Naive thymus-derived CD4-positive, alpha-beta T cell (primary cell): Measurements from ENCODE around the gene GBP2. TPM values are rescaled to one million over a fixed set of nuclear protein-coding genes. Genes with fewer than 3 reads are reported as not detected.
A peak's percentile ranks its signal among the peaks of the same experiment; 100 is the strongest.

Experiments used
- ATAC-seq: fragments of 150-1000 bp; cut with Tn5 transposase; 2 replicates; pipeline ENCODE4 v1.10.0; 2021; ENCODE audit warnings: mild to moderate bottlenecking, moderate library complexity
- CTCF ChIA-PET: fragments of 350-600 bp; sonication (Branson Sonifier 250); formaldehyde crosslinking; loops from one replicate; lab custom pipeline; 2021; ENCODE audit warnings: antibody characterized with exemption; lab: Charles Lee
- POLR2A ChIA-PET: fragments of 350-600 bp; sonication (Branson Sonifier 250); formaldehyde crosslinking; loops from one replicate; lab custom pipeline; 2021; ENCODE audit warnings: antibody characterized with exemption, inconsistent platforms; lab: Charles Lee
- DNase-seq, 9 donors: peaks; one replicate each; pipeline versions ENCODE4 v3.0.0 to v3.0.0-alpha.2; 2020 to 2022; ENCODE audit warnings: mixed read lengths in 1 of 9
- H3K27ac ChIP-seq: one replicate; pipeline ENCODE4 v1.7.0; 2013; ENCODE audit warnings: mild to moderate bottlenecking, low read depth, low read length, moderate library complexity
- H3K27me3 ChIP-seq, 2 donors: one replicate each; pipeline ENCODE4 v1.7.0; 2013; ENCODE audit warnings: low read length in 2 of 2, mild to moderate bottlenecking in 2 of 2, moderate library complexity in 2 of 2; ENCODE audit not compliant: control insufficient read depth in 2 of 2, insufficient read depth in 2 of 2
- H3K36me3 ChIP-seq, 3 experiments: 1 replicate in 2 of 3; 2 replicates in 1 of 3; pipeline ENCODE4 v1.7.0; 2013; ENCODE audit warnings: low read length in 3 of 3, mild to moderate bottlenecking in 3 of 3, moderate library complexity in 1 of 3; ENCODE audit not compliant: insufficient read depth in 3 of 3, control insufficient read depth in 2 of 3
- H3K4me1 ChIP-seq, 2 donors: one replicate each; pipeline ENCODE4 v1.7.0; 2013; ENCODE audit warnings: low read length in 2 of 2, mild to moderate bottlenecking in 2 of 2, moderate library complexity in 1 of 2; ENCODE audit not compliant: control insufficient read depth in 2 of 2, insufficient read depth in 2 of 2
- H3K4me3 ChIP-seq: 2 replicates; pipeline ENCODE4 v1.7.0; 2013; ENCODE audit warnings: mild to moderate bottlenecking, low read length
- H3K9me3 ChIP-seq, 3 experiments: 1 replicate in 2 of 3; 2 replicates in 1 of 3; pipeline ENCODE4 v1.7.0; 2013; ENCODE audit warnings: low read length in 3 of 3; ENCODE audit not compliant: control insufficient read depth in 2 of 3
- H3K27ac Mint-ChIP-seq, 9 donors: one replicate each; pipeline ENCODE4 v1.8.0; 2020 to 2022; ENCODE audit warnings: mixed read lengths in 9 of 9, mild to moderate bottlenecking in 8 of 9, moderate library complexity in 5 of 9, inconsistent platforms in 2 of 9
- H3K27me3 Mint-ChIP-seq, 5 donors: one replicate each; pipeline ENCODE4 v1.8.0; 2021 to 2022; ENCODE audit warnings: mixed read lengths in 5 of 5, mild to moderate bottlenecking in 1 of 5
- H3K36me3 Mint-ChIP-seq, 5 donors: one replicate each; pipeline ENCODE4 v1.8.0; 2020 to 2022; ENCODE audit warnings: mixed read lengths in 5 of 5, mild to moderate bottlenecking in 3 of 5, inconsistent platforms in 1 of 5
- H3K4me1 Mint-ChIP-seq, 7 donors: one replicate each; pipeline ENCODE4 v1.8.0; 2020 to 2022; ENCODE audit warnings: mixed read lengths in 7 of 7, mild to moderate bottlenecking in 3 of 7, inconsistent platforms in 1 of 7
- H3K4me3 Mint-ChIP-seq, 10 donors: one replicate each; pipeline ENCODE4 v1.8.0; 2020 to 2022; ENCODE audit warnings: mild to moderate bottlenecking in 10 of 10, mixed read lengths in 10 of 10, moderate library complexity in 6 of 10, inconsistent platforms in 2 of 10
- H3K9me3 Mint-ChIP-seq, 11 donors: one replicate each; pipeline ENCODE4 v1.8.0; 2020 to 2022; ENCODE audit warnings: mixed read lengths in 11 of 11, mild to moderate bottlenecking in 4 of 11, inconsistent platforms in 1 of 11, moderate library complexity in 1 of 11
- intact Hi-C, 2 donors: fragments of 100-400 bp; cut with micrococcal nuclease; formaldehyde crosslinking; loops; one replicate each; pipeline ENCODE4 v1.15.1; 2023
- polyA plus RNA-seq, 2 donors: library from polyadenylated mRNA; unstranded; fragments of 300-500 nt; fragmentation: Illumina TruSeq; gene quantifications; one replicate each; pipeline ENCODE4 v1.2.3, GENCODE V29; 2021
- total RNA-seq, 6 experiments: library from RNA in 5 of 6; stranded (reverse) in 5 of 6; gene quantifications; 1 replicate in 5 of 6; 2 replicates in 1 of 6; pipeline ENCODE4 v1.2.3 and lab custom pipeline; 2021 to 2026

GBP2 gene
- total and polyA plus RNA-seq, 7 experiments from 2014 or later = 73.8 to 200 (median 104) TPM

GRCh38 chr1:89068291-89068690 is 57.6 kb downstream of the GBP2 start:
- H3K36me3 Mint-ChIP-seq = peaks cover 0 to 36% (median 9%) of the 10 kb centered on the region in 5 donors
- no peaks in the 10 kb centered on the region for H3K27me3 Mint-ChIP-seq

GRCh38 chr1:89065079-89065868 is 60.6 kb downstream of the GBP2 start, which contains the start of gene GBP1:
TSS of gene GBP1 (minus strand) at chr1:89065208. CDS start at chr1:89063234, 1,974 bp downstream.
- no peaks in the 10 kb centered on the region for H3K9me3 ChIP-seq
- H3K4me3 ChIP-seq = peak within 1 kb of the TSS; percentile 56
- no peaks in the 10 kb centered on the region for H3K9me3 Mint-ChIP-seq
- peaks cover 0 to 47% (median 27%) of the 10 kb centered on the region in 5 donors for H3K36me3 Mint-ChIP-seq
- peak; percentile 88 for ATAC-seq
- peak within 1 kb of the TSS; percentile 89 for H3K27ac ChIP-seq
- DNase-seq = peak in 7 of 9 donors; percentile 34 to 56 (median 52)
- peaks cover 0 to 8% (median 4%) of the 10 kb centered on the region in 3 experiments for H3K36me3 ChIP-seq
- H3K27me3 Mint-ChIP-seq = no peaks in the 10 kb centered on the region
- CTCF ChIA-PET = interaction anchor here (1.0 to 1.6 kb wide), 5 partner anchors 20 to 208 kb away, joined by 3 to 4 read pairs (median 4); partner anchors contain the start of genes GBP3 and GBP5
- H3K4me1 Mint-ChIP-seq = peaks cover 44 to 74% (median 62%) of the 10 kb centered on the region in 7 donors
- no peaks in the 10 kb centered on the region for H3K27me3 ChIP-seq
- peak within 1 kb of the TSS; percentile 89 to 97 (median 94) for H3K4me3 Mint-ChIP-seq
- peak within 1 kb of the TSS; percentile 90 to 98 (median 95) for H3K27ac Mint-ChIP-seq
- intact Hi-C loops = loop anchor here (1.0 to 5.0 kb wide), 10 partner anchors 30 to 392 kb away; partner anchors contain the start of genes GBP3 (in 2 of the 2), GBP2 (in 1 of the 2), GTF2B (in 1 of the 2) and KYAT3 (in 1 of the 2)
- POLR2A ChIA-PET = interaction anchor here (0.6 to 4.2 kb wide), 12 partner anchors 9 to 420 kb away, joined by 3 to 29 read pairs (median 3); partner anchors contain the start of genes GBP2 and GBP3
- H3K4me1 ChIP-seq = peaks cover 15 to 26% of the 10 kb centered on the region in 2 donors

More at GRCh38 chr1:89068291-89068690, 57.6 kb downstream of the GBP2 start:
- H3K27ac Mint-ChIP-seq = peak overlapping the region in 8 of 9 donors; percentile 14 to 94 (median 54)
- Histone ChIP-seq H3K27me3 (no peaks in the 10 kb centered on the region), H3K9me3 (no peaks in the 10 kb centered on the region), H3K4me1 (peaks cover 5 to 6% of the 10 kb centered on the region in 2 donors), H3K27ac (no peak overlapping the region), H3K36me3 (no peaks in the 10 kb centered on the region), H3K4me3 (no peak overlapping the region)
- intact Hi-C loops = loop anchor here in 1 of 2 donors (5.0 kb wide), 1 partner anchor 389 kb away; no protein-coding TSS in a partner anchor
- POLR2A ChIA-PET = interaction anchor here (0.6 to 1.6 kb wide), 2 partner anchors 59 to 704 kb away, joined by 4 to 5 read pairs; no protein-coding TSS in a partner anchor
- CTCF ChIA-PET = interaction anchor here (1.4 to 2.7 kb wide), 2 partner anchors 17 to 70 kb away, joined by 3 to 13 read pairs; no protein-coding TSS in a partner anchor
- DNase-seq (no peak), ATAC-seq (no peak)
- H3K4me3 Mint-ChIP-seq = peak overlapping the region in 7 of 10 donors; percentile 8 to 88 (median 29)
- H3K4me1 Mint-ChIP-seq = peaks cover 20 to 49% (median 38%) of the 10 kb centered on the region in 7 donors
- peaks cover 0 to 9% (median 3%) of the 10 kb centered on the region in 11 donors for H3K9me3 Mint-ChIP-seq

- intact Hi-C loops = loop anchor here (1.0 to 5.0 kb wide), 11 partner anchors 30 to 393 kb away; partner anchors contain the start of genes GBP3 (in 2 of the 2), GBP2 (in 1 of the 2), GTF2B (in 1 of the 2) and KYAT3 (in 1 of the 2)
- ChIA-PET CTCF (interaction anchor here (1.0 to 1.4 kb wide), 4 partner anchors 21 to 208 kb away, joined by 3 to 4 read pairs (median 4); partner anchors contain the start of genes GBP3 and GBP5), POLR2A (interaction anchor here (0.6 to 4.2 kb wide), 9 partner anchors 8 to 212 kb away, joined by 3 to 29 read pairs (median 6); partner anchors contain the start of genes GBP2 and GBP3)
- Mint-ChIP-seq H3K4me1 (peaks cover 45 to 72% (median 60%) of the 10 kb centered on the region in 7 donors), H3K27ac (peak overlapping the region; percentile 90 to 98 (median 95)), H3K36me3 (peaks cover 0 to 49% (median 31%) of the 10 kb centered on the region in 5 donors), H3K27me3 (no peaks in the 10 kb centered on the region), H3K4me3 (peak overlapping the region; percentile 89 to 97 (median 94)), H3K9me3 (no peaks in the 10 kb centered on the region)
- Histone ChIP-seq H3K4me3 (peak overlapping the region; percentile 56), H3K27me3 (no peaks in the 10 kb centered on the region), H3K36me3 (peaks cover 0 to 12% (median 4%) of the 10 kb centered on the region in 3 experiments), H3K4me1 (peaks cover 17 to 26% of the 10 kb centered on the region in 2 donors), H3K27ac (peak overlapping the region; percentile 89), H3K9me3 (no peaks in the 10 kb centered on the region)
- peak in 3 of 9 donors; percentile 4 to 7 (median 6) for DNase-seq
- ATAC-seq = peak; percentile 69
These were observed 61.3 kb downstream of the GBP2 start for GRCh38 chr1:89064632-89065031.

- no peaks in the 10 kb centered on the region for H3K9me3 ChIP-seq
- peak overlapping the region; percentile 29 for H3K27ac ChIP-seq
- DNase-seq (no peak), ATAC-seq (no peak)
- peaks cover 17 to 26% of the 10 kb centered on the region in 2 donors for H3K4me1 ChIP-seq
- intact Hi-C loops = loop anchor here in 1 of 2 donors (5.0 kb wide), 1 partner anchor 59 kb away; no protein-coding TSS in a partner anchor
- H3K4me1 Mint-ChIP-seq = peaks cover 40 to 61% (median 53%) of the 10 kb centered on the region in 7 donors
- H3K36me3 ChIP-seq = peaks cover 4 to 27% (median 17%) of the 10 kb centered on the region in 3 experiments
- H3K27me3 Mint-ChIP-seq = no peaks in the 10 kb centered on the region
- peak overlapping the region in 7 of 9 donors; percentile 17 to 96 (median 44) for H3K27ac Mint-ChIP-seq
- H3K4me3 ChIP-seq = peak overlapping the region; percentile 56
- peak overlapping the region; percentile 89 to 97 (median 94) for H3K4me3 Mint-ChIP-seq
- H3K27me3 ChIP-seq = no peaks in the 10 kb centered on the region
- no peaks in the 10 kb centered on the region for H3K9me3 Mint-ChIP-seq
- peaks cover 5 to 58% (median 41%) of the 10 kb centered on the region in 5 donors for H3K36me3 Mint-ChIP-seq
- CTCF ChIA-PET = no interaction called here
- POLR2A ChIA-PET = interaction anchor here (0.7 to 4.2 kb wide), 5 partner anchors 11 to 224 kb away, joined by 3 to 29 read pairs (median 3); partner anchors contain the start of genes GBP3 and GBP5
These were observed 62.8 kb downstream of the GBP2 start for GRCh38 chr1:89063094-89063493.

GRCh38 chr1:89060091-89060490 is 65.8 kb downstream of the GBP2 start:
- H3K36me3 Mint-ChIP-seq = peaks cover 5 to 75% (median 55%) of the 10 kb centered on the region in 5 donors
- POLR2A ChIA-PET = no interaction called here

More at GRCh38 chr1:89060091-89060490, 65.8 kb downstream of the GBP2 start:
- Histone ChIP-seq H3K4me1 (peaks cover 17 to 26% of the 10 kb centered on the region in 2 donors), H3K4me3 (no peak overlapping the region), H3K27ac (no peak overlapping the region), H3K9me3 (no peaks in the 10 kb centered on the region), H3K36me3 (peaks cover 22 to 53% (median 47%) of the 10 kb centered on the region in 3 experiments), H3K27me3 (no peaks in the 10 kb centered on the region)
- H3K4me3 Mint-ChIP-seq = peak overlapping the region in 9 of 10 donors; percentile 17 to 95 (median 66)
- intact Hi-C loops = loop anchor here in 1 of 2 donors (5.0 kb wide), 1 partner anchor 62 kb away; no protein-coding TSS in a partner anchor
- H3K27me3 Mint-ChIP-seq = no peaks in the 10 kb centered on the region
- H3K4me1 Mint-ChIP-seq = peaks cover 39 to 50% (median 46%) of the 10 kb centered on the region in 7 donors
- CTCF ChIA-PET = no interaction called here
- H3K27ac Mint-ChIP-seq = peak overlapping the region in 6 of 9 donors; percentile 34 to 83 (median 46)
- ATAC-seq (no peak), DNase-seq (no peak)
- H3K9me3 Mint-ChIP-seq = no peaks in the 10 kb centered on the region
